Gastrocnemius medialis (tissue), 4 donors: ENCODE measurements around the gene SPATA16. TPM values are rescaled to one million over a fixed set of nuclear protein-coding genes. Genes with fewer than 3 reads are reported as not detected.

Experiments
- ATAC-seq, 2 donors: fragments of 150-250 bp; one replicate each; pipeline ENCODE4 v1.9.1; 2016
- DNase-seq, 2 donors: peaks; one replicate each; pipeline ENCODE4 v3.0.0-alpha.2; 2019
- H3K27ac ChIP-seq, 4 donors: fragments of 200-600 bp; sonication (generic); 1 replicate in 1 of 4; 2 replicates in 3 of 4; pipeline ENCODE4 v1.5.1; 2016 to 2018; ENCODE audit warnings: mild to moderate bottlenecking in 2 of 4, moderate library complexity in 1 of 4
- H3K27me3 ChIP-seq, 3 donors: fragments of 200-600 bp; sonication (generic) in 2 of 3; 1 replicate in 1 of 3; 2 replicates in 2 of 3; pipeline versions ENCODE4 v1.5.1 to v1.6.0; 2016 to 2019; ENCODE audit warnings: mild to moderate bottlenecking in 1 of 3, moderate library complexity in 1 of 3
- H3K36me3 ChIP-seq, 2 donors: fragments of 200-600 bp; sonication (generic) in 1 of 2; one replicate each; pipeline ENCODE4 v1.5.1; 2017 to 2018
- H3K4me1 ChIP-seq, 2 donors: fragments of 200-600 bp; sonication (generic) in 1 of 2; one replicate each; pipeline ENCODE4 v1.5.1; 2016 to 2017; ENCODE audit warnings: mild to moderate bottlenecking in 2 of 2
- H3K4me3 ChIP-seq, 4 donors: fragments of 200-600 bp; sonication (generic) in 3 of 4; 1 replicate in 1 of 4; 2 replicates in 3 of 4; pipeline ENCODE4 v1.5.1; 2016 to 2019; ENCODE audit warnings: mild to moderate bottlenecking in 2 of 4
- H3K9me3 ChIP-seq, 3 donors: fragments of 200-600 bp; sonication (generic) in 2 of 3; 1 replicate in 1 of 3; 2 replicates in 2 of 3; pipeline ENCODE4 v1.5.1; 2016 to 2019
- POLR2A ChIP-seq, 2 donors: fragments of 450-650 bp; IDR thresholded peaks; one replicate each; pipeline ENCODE4 v1.6.1; 2017; ENCODE audit warnings: antibody characterized with exemption in 2 of 2, mild to moderate bottlenecking in 2 of 2, moderate library complexity in 2 of 2
- in situ Hi-C, 4 donors: fragments of 200-750 bp; cut with MboI; loops; one replicate each; pipeline versions ENCODE4 v1.15.0 to v1.8.0; 2017; ENCODE audit warnings: low sequenced_read_pairs in 4 of 4
- intact Hi-C: fragments of 100-400 bp; cut with DNase I; formaldehyde crosslinking; loops from one replicate; pipeline ENCODE4 v1.15.1; 2023; ENCODE audit warnings: low total_unique reads
- total RNA-seq, 4 donors: library from RNA; depleted of rRNA; stranded (reverse); fragments of >200 nt; gene quantifications; one replicate each; pipeline versions ENCODE4 v1.1.0 to v1.2.3, GENCODE V29; 2016
- TF ChIP-seq, protein P1 (sequence below), 5 experiments: fragments of 450-650 bp in 3 of 5; fragments of 200-600 bp in 2 of 5; sonication (generic) in 2 of 5; IDR thresholded peaks in 4 of 5; conservative IDR thresholded peaks in 1 of 5; 1 replicate in 4 of 5; 2 replicates in 1 of 5; pipeline ENCODE4 v1.5.1; 2016 to 2019; ENCODE audit warnings: antibody characterized with exemption in 5 of 5, mild to moderate bottlenecking in 3 of 5, moderate library complexity in 3 of 5

SPATA16 gene
- total RNA-seq, 4 donors from 2014 or later, result not detected

DNA sequence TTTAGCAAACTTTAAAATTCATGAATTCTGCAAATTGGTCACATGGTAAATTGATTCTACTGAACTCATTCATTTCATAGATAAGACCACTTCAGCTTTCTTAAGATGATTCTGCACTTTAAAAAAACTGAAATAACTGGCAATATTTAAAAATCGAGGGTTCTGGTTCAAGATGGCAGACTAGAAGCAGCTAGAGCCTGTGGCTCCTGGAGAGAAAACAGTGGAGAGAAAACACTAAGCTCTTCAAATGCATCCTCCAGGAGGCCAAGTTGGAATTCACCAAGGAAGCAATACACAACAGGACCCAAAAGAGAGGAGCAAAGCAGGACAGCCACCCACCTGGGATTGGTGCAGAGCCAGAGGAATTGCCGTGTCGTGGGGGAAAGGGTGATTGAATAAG is 132.1 kb downstream of the SPATA16 start:
- no peak overlapping the region for H3K4me3 ChIP-seq
- TF ChIP-seq, protein P1, sequence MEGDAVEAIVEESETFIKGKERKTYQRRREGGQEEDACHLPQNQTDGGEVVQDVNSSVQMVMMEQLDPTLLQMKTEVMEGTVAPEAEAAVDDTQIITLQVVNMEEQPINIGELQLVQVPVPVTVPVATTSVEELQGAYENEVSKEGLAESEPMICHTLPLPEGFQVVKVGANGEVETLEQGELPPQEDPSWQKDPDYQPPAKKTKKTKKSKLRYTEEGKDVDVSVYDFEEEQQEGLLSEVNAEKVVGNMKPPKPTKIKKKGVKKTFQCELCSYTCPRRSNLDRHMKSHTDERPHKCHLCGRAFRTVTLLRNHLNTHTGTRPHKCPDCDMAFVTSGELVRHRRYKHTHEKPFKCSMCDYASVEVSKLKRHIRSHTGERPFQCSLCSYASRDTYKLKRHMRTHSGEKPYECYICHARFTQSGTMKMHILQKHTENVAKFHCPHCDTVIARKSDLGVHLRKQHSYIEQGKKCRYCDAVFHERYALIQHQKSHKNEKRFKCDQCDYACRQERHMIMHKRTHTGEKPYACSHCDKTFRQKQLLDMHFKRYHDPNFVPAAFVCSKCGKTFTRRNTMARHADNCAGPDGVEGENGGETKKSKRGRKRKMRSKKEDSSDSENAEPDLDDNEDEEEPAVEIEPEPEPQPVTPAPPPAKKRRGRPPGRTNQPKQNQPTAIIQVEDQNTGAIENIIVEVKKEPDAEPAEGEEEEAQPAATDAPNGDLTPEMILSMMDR (IDR thresholded peaks at IDR 0.05 in 4 of 5, conservative IDR thresholded peaks at IDR 0.05 in 1 of 5), result no peak
- no peak for TF ChIP-seq POLR2A (IDR thresholded peaks at IDR 0.05)
- no peaks in the 10 kb centered on the region for H3K36me3 ChIP-seq
- H3K27ac ChIP-seq, result no peak overlapping the region
- DNase-seq (no peak), ATAC-seq (no peak)
- in situ Hi-C loops, result no loop called here
- H3K4me1 ChIP-seq, result no peaks in the 10 kb centered on the region
- H3K9me3 ChIP-seq, result no peaks in the 10 kb centered on the region
- intact Hi-C loops, result no loop called here
- H3K27me3 ChIP-seq, result no peaks in the 10 kb centered on the region

DNA sequence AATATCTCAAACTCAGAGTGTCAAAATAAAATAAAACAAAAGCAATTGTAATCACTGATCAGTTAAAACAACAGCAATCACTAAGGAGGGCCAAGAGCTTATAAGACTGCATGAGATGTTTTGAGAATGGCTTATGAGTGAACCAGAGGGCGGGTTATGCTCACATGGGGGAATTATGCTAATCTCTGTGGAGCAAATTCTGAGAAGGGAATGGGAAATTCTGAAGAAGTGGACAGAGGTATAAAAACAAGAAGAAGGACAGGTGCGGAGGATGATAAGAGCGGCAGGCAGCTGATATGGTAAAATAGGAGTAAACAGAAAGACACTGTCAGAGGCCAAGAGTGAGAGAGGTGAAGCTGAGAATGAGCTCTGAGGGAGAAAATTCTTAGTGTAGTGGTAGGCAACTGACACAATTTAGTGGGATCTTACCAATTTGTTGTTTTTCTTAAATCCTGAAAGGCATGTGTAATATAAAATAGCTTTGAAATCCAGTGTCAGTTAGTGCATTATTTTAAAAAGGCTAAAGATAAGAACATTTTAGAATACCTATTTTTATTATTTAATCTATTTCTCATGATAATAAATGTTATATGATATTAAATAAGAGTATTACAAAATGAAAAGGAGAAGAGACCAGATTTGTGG is 133.8 kb downstream of the SPATA16 start:
- TF ChIP-seq POLR2A (IDR thresholded peaks at IDR 0.05), result no peak
- TF ChIP-seq, protein P1 (IDR thresholded peaks at IDR 0.05 in 4 of 5, conservative IDR thresholded peaks at IDR 0.05 in 1 of 5), result no peak
- intact Hi-C loops (no loop called here), in situ Hi-C loops (no loop called here)
- no peak overlapping the region for H3K27ac ChIP-seq
- H3K9me3 ChIP-seq, result no peaks in the 10 kb centered on the region
- DNase-seq (no peak), ATAC-seq (no peak)
- no peaks in the 10 kb centered on the region for H3K36me3 ChIP-seq
- H3K4me1 ChIP-seq, result no peaks in the 10 kb centered on the region
- no peaks in the 10 kb centered on the region for H3K27me3 ChIP-seq
- no peak overlapping the region for H3K4me3 ChIP-seq

DNA sequence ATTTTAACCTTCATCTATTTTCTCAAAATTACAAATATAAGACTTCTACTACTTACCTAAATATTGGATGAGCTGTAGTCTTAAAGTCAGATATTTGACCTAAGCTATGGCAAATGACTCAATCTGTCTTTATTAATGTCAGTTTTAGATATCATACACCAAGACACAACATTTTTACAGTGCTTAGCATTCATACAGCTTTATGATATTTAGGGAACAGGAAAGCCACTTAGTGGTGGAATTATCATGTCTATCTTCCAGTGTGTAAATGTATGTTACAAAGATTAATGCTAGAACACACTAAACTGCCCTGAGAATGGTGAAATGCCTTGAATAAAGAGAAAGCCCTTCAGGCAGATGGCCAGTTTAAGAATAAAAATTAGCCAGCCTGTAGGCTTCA is 135.0 kb downstream of the SPATA16 start:
- no peak for ATAC-seq
- Histone ChIP-seq H3K4me3 (no peak overlapping the region), H3K9me3 (no peaks in the 10 kb centered on the region), H3K27ac (no peak overlapping the region), H3K27me3 (no peaks in the 10 kb centered on the region), H3K4me1 (no peaks in the 10 kb centered on the region), H3K36me3 (no peaks in the 10 kb centered on the region)
- intact Hi-C loops (no loop called here), in situ Hi-C loops (no loop called here)
- DNase-seq, result no peak
- TF ChIP-seq, protein P1 (IDR thresholded peaks at IDR 0.05 in 4 of 5, conservative IDR thresholded peaks at IDR 0.05 in 1 of 5), result no peak
- TF ChIP-seq POLR2A (IDR thresholded peaks at IDR 0.05), result no peak

DNA sequence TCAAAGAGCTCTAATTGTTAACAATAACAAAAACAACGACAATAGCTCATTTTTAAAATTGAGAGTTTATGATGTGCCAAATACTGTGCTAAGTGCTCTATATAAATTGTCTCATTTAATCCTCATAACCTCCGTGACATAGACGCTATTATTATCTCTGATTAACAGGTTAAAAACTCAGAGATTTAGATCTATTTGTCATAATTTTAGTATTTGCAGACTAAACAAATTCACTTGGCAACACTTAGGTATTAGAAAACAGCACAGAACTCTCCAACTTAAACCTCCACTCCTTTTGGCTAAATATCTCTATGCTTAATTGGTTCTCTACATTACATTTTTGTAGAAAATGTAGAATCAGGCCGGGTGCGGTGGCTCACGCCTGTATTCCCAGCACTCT is 136.4 kb downstream of the SPATA16 start:
- DNase-seq, result no peak
- no peak for ATAC-seq
- no peak overlapping the region for H3K4me3 ChIP-seq

More for the DNA sequence above, 136.4 kb downstream of the SPATA16 start:
- in situ Hi-C loops, result no loop called here
- no peak overlapping the region for H3K27ac ChIP-seq
- no peaks in the 10 kb centered on the region for H3K27me3 ChIP-seq
- no peaks in the 10 kb centered on the region for H3K4me1 ChIP-seq
- H3K9me3 ChIP-seq, result no peaks in the 10 kb centered on the region
- intact Hi-C loops, result no loop called here
- H3K36me3 ChIP-seq, result no peaks in the 10 kb centered on the region
- TF ChIP-seq, protein P1 (IDR thresholded peaks at IDR 0.05 in 4 of 5, conservative IDR thresholded peaks at IDR 0.05 in 1 of 5), result no peak
- TF ChIP-seq POLR2A (IDR thresholded peaks at IDR 0.05), result no peak
